ENCODE results near the gene FARS2. TPM values are rescaled to one million over a fixed set of nuclear protein-coding genes. Genes with fewer than 3 reads are reported as not detected.

Gene FARS2
- polyA plus RNA-seq, 1 of the 3 experiments (the other 2 are of a cell fraction): 12.5 TPM

GRCh38 chr6:5726976-5727718 lies 465.8 kb downstream of the FARS2 start:
- no peaks in the 10 kb centered on the region for H3K9me3 ChIP-seq
- H3K79me2 ChIP-seq (ENCODE audit: insufficient read depth): no peaks in the 10 kb centered on the region
- no peaks in the 10 kb centered on the region for H3K27me3 ChIP-seq (ENCODE audit: insufficient read depth)
- TF ChIP-seq EP300 (IDR thresholded peaks at IDR 0.05; ENCODE audit: borderline replicate concordance in 1 of 2, low read depth in 1 of 2, low read length in 1 of 2): no peak
- no peak for TF ChIP-seq EZH2phosphoT487 (IDR thresholded peaks at IDR 0.05; ENCODE audit: borderline replicate concordance, low read depth)
- TF ChIP-seq TEAD4 (IDR thresholded peaks at IDR 0.05; ENCODE audit: borderline replicate concordance, insufficient read depth): no peak
- no peak for TF ChIP-seq USF1 (IDR thresholded peaks at IDR 0.05; ENCODE audit: borderline replicate concordance, low read depth)
- no peak for TF ChIP-seq USF2 (IDR thresholded peaks at IDR 0.05; ENCODE audit: borderline replicate concordance, low read depth, low read length)
- TF ChIP-seq CHD2 (IDR thresholded peaks at IDR 0.05; ENCODE audit: low read length, partially characterized antibody): no peak
- TF ChIP-seq FOXJ3 (CRISPR knock-in tag; IDR thresholded peaks at IDR 0.05): no peak
- no peak for TF ChIP-seq SIN3A (IDR thresholded peaks at IDR 0.05; ENCODE audit: borderline replicate concordance, low read depth, low read length)
- no peak for TF ChIP-seq PBX3 (IDR thresholded peaks at IDR 0.05)
- no peak for TF ChIP-seq REST (IDR thresholded peaks at IDR 0.05; ENCODE audit: low read depth, low read length)
- TF ChIP-seq CTCF (IDR thresholded peaks at IDR 0.05): no peak
- DNase-seq: no peak
- peaks cover 10 to 20% of the 10 kb centered on the region in 2 experiments; a peak in 2 of 4 replicates for H3K4me1 ChIP-seq (ENCODE audit: control insufficient read depth in 1 of 2, insufficient read depth in 2 of 2, low read depth in 1 of 2, low read length in 1 of 2)
- ChIA-PET POLR2A (no interaction called here), CTCF (interaction anchor here (0.7 to 1.9 kb wide), 3 partner anchors 17 to 331 kb away, joined by 3 to 7 read pairs (median 5); no protein-coding TSS in a partner anchor)
- H3F3A ChIP-seq (replicated peaks; ENCODE audit: insufficient read depth): no peaks in the 10 kb centered on the region
- no peaks in the 10 kb centered on the region for H4K20me1 ChIP-seq (ENCODE audit: insufficient read depth)
- WGBS (ENCODE audit: low lambda C conversion rate): 95% methylated on average over 15 of the region's 17 CpGs
- H3K4me3 ChIP-seq (ENCODE audit: low read depth in 2 of 2, low read length in 1 of 2): no peak overlapping the region
- no peak overlapping the region for H3K4me2 ChIP-seq
- no peak overlapping the region for H3K9ac ChIP-seq
- no peaks in the 10 kb centered on the region for H3K36me3 ChIP-seq (replicated peaks in 1 of 2; ENCODE audit: control insufficient read depth in 1 of 2, insufficient read depth in 2 of 2, low read length in 1 of 2)
- H3K27ac ChIP-seq (ENCODE audit: low read depth in 2 of 2, low read length in 1 of 2): no peak overlapping the region
- no peak overlapping the region for H2AFZ ChIP-seq (ENCODE audit: low read depth)
- H3K9me2 ChIP-seq: no peaks in the 10 kb centered on the region
